ENCODE data around the gene GDF7. TPM values are rescaled to one million over a fixed set of nuclear protein-coding genes. Genes with fewer than 3 reads are reported as not detected.

The GDF7 gene
- total and polyA plus RNA-seq, 10 of the 15 experiments (the other 5 are each of a cell fraction or from before 2014, with no cell fraction given), result 0.02 to 0.11 (median 0.04) TPM; not detected in 1

DNA sequence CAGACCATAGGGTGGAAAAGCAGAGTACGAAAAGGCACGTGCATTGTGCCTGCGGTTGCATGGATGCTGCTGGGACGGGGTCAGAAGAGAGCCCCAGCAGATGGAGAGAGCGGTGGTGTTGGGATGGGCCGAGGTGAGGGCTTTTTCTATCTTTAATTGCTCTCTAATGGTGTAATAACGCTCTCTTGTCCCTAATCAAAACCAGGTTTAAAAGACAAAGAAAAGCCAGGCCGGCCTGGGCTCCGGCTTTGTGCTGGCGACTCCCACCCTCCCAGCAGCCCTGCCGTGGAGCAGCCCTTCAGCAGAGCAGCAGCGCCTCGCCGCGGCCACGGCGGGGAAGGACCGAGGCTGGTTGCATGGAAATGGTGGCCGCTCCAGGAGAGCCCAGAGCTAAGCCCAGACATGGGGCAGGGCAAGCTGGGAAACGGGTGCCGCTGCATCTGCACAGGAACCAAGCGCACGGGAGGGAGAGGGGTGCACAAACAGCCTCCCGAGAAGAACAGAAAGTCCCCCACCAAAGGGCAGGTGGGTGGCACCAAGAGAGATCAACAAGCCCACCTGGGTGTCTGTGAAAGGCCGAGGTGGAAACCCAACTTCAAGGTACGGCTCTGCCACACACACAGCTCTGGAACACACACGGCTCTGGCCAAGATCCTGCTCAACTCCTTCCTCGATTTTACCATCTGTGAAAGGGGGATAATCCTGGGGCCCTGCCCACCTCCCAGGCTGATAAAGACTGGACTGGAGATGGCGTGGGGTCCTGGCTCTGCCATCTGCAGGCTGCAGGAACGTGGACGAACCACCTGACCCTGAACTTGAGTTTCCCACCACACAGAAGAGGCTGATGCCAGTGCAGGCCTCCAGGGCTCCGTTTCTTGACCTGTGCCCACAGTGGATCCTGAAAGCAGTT lies 31.0 kb upstream of the GDF7 start (continued):
- 0 out of 4 replicates have a peak, but pooled peaks have one; percentile 16 to 25 for TF ChIP-seq BHLHE40 (IDR thresholded peaks at IDR 0.05; ENCODE audit: borderline replicate concordance in 1 of 2, low read depth in 2 of 2, low read length in 1 of 2)
- no peak for TF ChIP-seq EED (IDR thresholded peaks at IDR 0.05; ENCODE audit: low read depth)
- 0 out of 2 replicates have a peak, but pooled peaks have one; percentile 24 for TF ChIP-seq IKZF1 (conservative IDR thresholded peaks at IDR 0.05)
- no peak for TF ChIP-seq ZZZ3 (IDR thresholded peaks at IDR 0.05; ENCODE audit: control insufficient read depth, insufficient read length, low read depth)

DNA sequence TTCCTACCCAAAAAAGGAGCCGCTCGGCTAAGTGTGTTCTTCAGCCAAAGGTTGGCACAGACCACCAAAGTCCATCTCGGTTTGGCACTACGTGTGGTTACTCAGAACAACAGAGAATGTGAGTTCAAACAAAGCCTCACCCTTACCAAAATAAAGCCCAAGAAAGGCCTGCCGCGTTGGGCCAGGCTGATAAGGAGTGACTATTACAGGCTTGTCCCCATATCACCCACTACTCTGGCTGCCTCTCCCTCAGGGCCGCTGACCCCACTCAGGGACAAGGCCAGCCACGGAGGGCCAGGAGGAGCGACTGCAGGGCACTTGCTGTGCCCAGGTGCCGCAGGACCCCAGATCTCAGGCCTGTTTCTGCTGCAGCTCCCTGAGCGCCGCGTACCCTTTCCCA lies 29.8 kb upstream of the GDF7 start:
- no peaks in the 10 kb centered on the region; a peak in 2 of 4 replicates for H3K36me3 ChIP-seq (ENCODE audit: control insufficient read depth in 2 of 2, insufficient read depth in 2 of 2, low read length in 1 of 2)

More for the DNA sequence above, 29.8 kb upstream of the GDF7 start:
- ATAC-seq, result no peak
- H3K27ac ChIP-seq (ENCODE audit: control insufficient read depth, insufficient read depth), result no peak overlapping the region
- SMC1A ChIA-PET (ENCODE audit: uncharacterized antibody, unreplicated experiment), result interaction anchor here (6.0 kb wide), 1 partner anchor 193 kb away, joined by 56 read pairs; no protein-coding TSS in a partner anchor
- no peak for DNase-seq (ENCODE audit: low read depth, low spot score)
- no peaks in the 10 kb centered on the region for H3K79me2 ChIP-seq (ENCODE audit: control insufficient read depth, insufficient read depth, low read length)
- no TSS peak for BruUV-seq (replicated peaks)
- no peak for FAIRE-seq
- H4K20me1 ChIP-seq (ENCODE audit: control insufficient read depth, insufficient read depth), result no peaks in the 10 kb centered on the region; the same call in 1 of the 2 replicates
- no peak overlapping the region for H3K4me3 ChIP-seq
- TF ChIP-seq NBN (IDR thresholded peaks at IDR 0.05), result no peak
- TF ChIP-seq MAX (IDR thresholded peaks at IDR 0.05; ENCODE audit: low read depth, low read length), result no peak
- TF ChIP-seq RUNX3 (IDR thresholded peaks at IDR 0.05; ENCODE audit: low read length), result no peak
- no peak for TF ChIP-seq HDGF (IDR thresholded peaks at IDR 0.05)
- no peak for TF ChIP-seq BCLAF1 (IDR thresholded peaks at IDR 0.05)
- TF ChIP-seq USF1 (IDR thresholded peaks at IDR 0.05; ENCODE audit: borderline replicate concordance, extremely low read length, insufficient read depth, low read depth, low read length), result no peak
- TF ChIP-seq EGR1 (IDR thresholded peaks at IDR 0.05; ENCODE audit: borderline replicate concordance in 1 of 2, low read depth in 2 of 2, low read length in 2 of 2), result no peak
- no peak for TF ChIP-seq IRF3 (IDR thresholded peaks at IDR 0.05)
- no peak for TF ChIP-seq ZNF207 (IDR thresholded peaks at IDR 0.05; ENCODE audit: borderline replicate concordance)
- no peak for TF ChIP-seq BACH1 (IDR thresholded peaks at IDR 0.05; ENCODE audit: borderline replicate concordance)
- no peak for TF ChIP-seq RAD21 (IDR thresholded peaks at IDR 0.05; ENCODE audit: insufficient read depth, low read depth, low read length)
- no peak overlapping the region for H2AFZ ChIP-seq (ENCODE audit: control insufficient read depth, low read depth, low read length)
- H3K9me3 ChIP-seq (replicated peaks; ENCODE audit: control insufficient read depth, insufficient read depth, low read length), result no peaks in the 10 kb centered on the region
- CTCF ChIA-PET, result interaction anchor here (1.6 to 7.9 kb wide), 4 partner anchors 112 to 226 kb away, joined by 7 to 119 read pairs (median 52); partner anchors contain the start of gene RHOB
- in situ Hi-C loops (cut with MboI) (no loop called here), intact Hi-C loops (cut with micrococcal nuclease; ENCODE audit: unreplicated experiment) (no loop called here)
- RAD21 ChIA-PET (ENCODE audit: unreplicated experiment), result interaction anchor here (2.2 kb wide), 1 partner anchor 193 kb away, joined by 6 read pairs; no protein-coding TSS in a partner anchor
- POLR2A ChIA-PET, result no interaction called here
- no peak overlapping the region for H3K9ac ChIP-seq (ENCODE audit: control insufficient read depth, insufficient read depth, low read length)
- no peaks in the 10 kb centered on the region for H3K27me3 ChIP-seq (replicated peaks in 1 of 2; ENCODE audit: control insufficient read depth in 2 of 2, insufficient read depth in 2 of 2, low read length in 1 of 2)
- H3K4me2 ChIP-seq (ENCODE audit: control insufficient read depth, insufficient read depth), result no peak overlapping the region
- H3K4me1 ChIP-seq (ENCODE audit: control insufficient read depth, insufficient read depth, low read length), result peaks cover 16% of the 10 kb centered on the region
- WGBS (ENCODE audit: insufficient coverage, insufficient replicate concordance, low lambda C conversion rate, missing lambda C conversion rate), result 64% methylated on average over 13 of the region's 13 CpGs
